Naive thymus-derived CD4-positive, alpha-beta T cell (primary cell): ENCODE measurements around the gene TRIM38. TPM values are rescaled to one million over a fixed set of nuclear protein-coding genes. Genes with fewer than 3 reads are reported as not detected.

ENCODE experiments used
- ATAC-seq: fragments of 150-1000 bp; cut with Tn5 transposase; 2 replicates; pipeline ENCODE4 v1.10.0; 2021; ENCODE audit warnings: mild to moderate bottlenecking, moderate library complexity
- CTCF ChIA-PET: fragments of 350-600 bp; sonication (Branson Sonifier 250); formaldehyde crosslinking; loops from one replicate; lab custom pipeline; 2021; ENCODE audit warnings: antibody characterized with exemption; lab: Charles Lee
- POLR2A ChIA-PET: fragments of 350-600 bp; sonication (Branson Sonifier 250); formaldehyde crosslinking; loops from one replicate; lab custom pipeline; 2021; ENCODE audit warnings: antibody characterized with exemption, inconsistent platforms; lab: Charles Lee
- DNase-seq, 9 donors: peaks; one replicate each; pipeline versions ENCODE4 v3.0.0 to v3.0.0-alpha.2; 2020 to 2022; ENCODE audit warnings: mixed read lengths in 1 of 9
- H3K27ac ChIP-seq: one replicate; pipeline ENCODE4 v1.7.0; 2013; ENCODE audit warnings: mild to moderate bottlenecking, low read depth, low read length, moderate library complexity
- H3K27me3 ChIP-seq, 2 donors: one replicate each; pipeline ENCODE4 v1.7.0; 2013; ENCODE audit warnings: low read length in 2 of 2, mild to moderate bottlenecking in 2 of 2, moderate library complexity in 2 of 2; ENCODE audit not compliant: control insufficient read depth in 2 of 2, insufficient read depth in 2 of 2
- H3K36me3 ChIP-seq, 3 experiments: 1 replicate in 2 of 3; 2 replicates in 1 of 3; pipeline ENCODE4 v1.7.0; 2013; ENCODE audit warnings: low read length in 3 of 3, mild to moderate bottlenecking in 3 of 3, moderate library complexity in 1 of 3; ENCODE audit not compliant: insufficient read depth in 3 of 3, control insufficient read depth in 2 of 3
- H3K4me1 ChIP-seq, 2 donors: one replicate each; pipeline ENCODE4 v1.7.0; 2013; ENCODE audit warnings: low read length in 2 of 2, mild to moderate bottlenecking in 2 of 2, moderate library complexity in 1 of 2; ENCODE audit not compliant: control insufficient read depth in 2 of 2, insufficient read depth in 2 of 2
- H3K4me3 ChIP-seq: 2 replicates; pipeline ENCODE4 v1.7.0; 2013; ENCODE audit warnings: mild to moderate bottlenecking, low read length
- H3K9me3 ChIP-seq, 3 experiments: 1 replicate in 2 of 3; 2 replicates in 1 of 3; pipeline ENCODE4 v1.7.0; 2013; ENCODE audit warnings: low read length in 3 of 3; ENCODE audit not compliant: control insufficient read depth in 2 of 3
- H3K27ac Mint-ChIP-seq, 9 donors: one replicate each; pipeline ENCODE4 v1.8.0; 2020 to 2022; ENCODE audit warnings: mixed read lengths in 9 of 9, mild to moderate bottlenecking in 8 of 9, moderate library complexity in 5 of 9, inconsistent platforms in 2 of 9
- H3K27me3 Mint-ChIP-seq, 5 donors: one replicate each; pipeline ENCODE4 v1.8.0; 2021 to 2022; ENCODE audit warnings: mixed read lengths in 5 of 5, mild to moderate bottlenecking in 1 of 5
- H3K36me3 Mint-ChIP-seq, 5 donors: one replicate each; pipeline ENCODE4 v1.8.0; 2020 to 2022; ENCODE audit warnings: mixed read lengths in 5 of 5, mild to moderate bottlenecking in 3 of 5, inconsistent platforms in 1 of 5
- H3K4me1 Mint-ChIP-seq, 7 donors: one replicate each; pipeline ENCODE4 v1.8.0; 2020 to 2022; ENCODE audit warnings: mixed read lengths in 7 of 7, mild to moderate bottlenecking in 3 of 7, inconsistent platforms in 1 of 7
- H3K4me3 Mint-ChIP-seq, 10 donors: one replicate each; pipeline ENCODE4 v1.8.0; 2020 to 2022; ENCODE audit warnings: mild to moderate bottlenecking in 10 of 10, mixed read lengths in 10 of 10, moderate library complexity in 6 of 10, inconsistent platforms in 2 of 10
- H3K9me3 Mint-ChIP-seq, 11 donors: one replicate each; pipeline ENCODE4 v1.8.0; 2020 to 2022; ENCODE audit warnings: mixed read lengths in 11 of 11, mild to moderate bottlenecking in 4 of 11, inconsistent platforms in 1 of 11, moderate library complexity in 1 of 11
- intact Hi-C, 2 donors: fragments of 100-400 bp; cut with micrococcal nuclease; formaldehyde crosslinking; loops; one replicate each; pipeline ENCODE4 v1.15.1; 2023
- polyA plus RNA-seq, 2 donors: library from polyadenylated mRNA; unstranded; fragments of 300-500 nt; fragmentation: Illumina TruSeq; gene quantifications; one replicate each; pipeline ENCODE4 v1.2.3, GENCODE V29; 2021
- total RNA-seq, 6 experiments: library from RNA in 5 of 6; stranded (reverse) in 5 of 6; gene quantifications; 1 replicate in 5 of 6; 2 replicates in 1 of 6; pipeline ENCODE4 v1.2.3 and lab custom pipeline; 2021 to 2026

TRIM38 gene, protein sequence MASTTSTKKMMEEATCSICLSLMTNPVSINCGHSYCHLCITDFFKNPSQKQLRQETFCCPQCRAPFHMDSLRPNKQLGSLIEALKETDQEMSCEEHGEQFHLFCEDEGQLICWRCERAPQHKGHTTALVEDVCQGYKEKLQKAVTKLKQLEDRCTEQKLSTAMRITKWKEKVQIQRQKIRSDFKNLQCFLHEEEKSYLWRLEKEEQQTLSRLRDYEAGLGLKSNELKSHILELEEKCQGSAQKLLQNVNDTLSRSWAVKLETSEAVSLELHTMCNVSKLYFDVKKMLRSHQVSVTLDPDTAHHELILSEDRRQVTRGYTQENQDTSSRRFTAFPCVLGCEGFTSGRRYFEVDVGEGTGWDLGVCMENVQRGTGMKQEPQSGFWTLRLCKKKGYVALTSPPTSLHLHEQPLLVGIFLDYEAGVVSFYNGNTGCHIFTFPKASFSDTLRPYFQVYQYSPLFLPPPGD
- total RNA-seq (10 to 100 TPM; 17.4 to 32.8 (median 29.9) TPM), polyA plus RNA-seq (1 to 10 TPM; 4.4 to 9.5 TPM), total RNA-seq (lab: John Stamatoyannopoulos, UW) (98.7 reads per million, percentile 84 among the genes with 10 or more reads in this experiment)

DNA sequence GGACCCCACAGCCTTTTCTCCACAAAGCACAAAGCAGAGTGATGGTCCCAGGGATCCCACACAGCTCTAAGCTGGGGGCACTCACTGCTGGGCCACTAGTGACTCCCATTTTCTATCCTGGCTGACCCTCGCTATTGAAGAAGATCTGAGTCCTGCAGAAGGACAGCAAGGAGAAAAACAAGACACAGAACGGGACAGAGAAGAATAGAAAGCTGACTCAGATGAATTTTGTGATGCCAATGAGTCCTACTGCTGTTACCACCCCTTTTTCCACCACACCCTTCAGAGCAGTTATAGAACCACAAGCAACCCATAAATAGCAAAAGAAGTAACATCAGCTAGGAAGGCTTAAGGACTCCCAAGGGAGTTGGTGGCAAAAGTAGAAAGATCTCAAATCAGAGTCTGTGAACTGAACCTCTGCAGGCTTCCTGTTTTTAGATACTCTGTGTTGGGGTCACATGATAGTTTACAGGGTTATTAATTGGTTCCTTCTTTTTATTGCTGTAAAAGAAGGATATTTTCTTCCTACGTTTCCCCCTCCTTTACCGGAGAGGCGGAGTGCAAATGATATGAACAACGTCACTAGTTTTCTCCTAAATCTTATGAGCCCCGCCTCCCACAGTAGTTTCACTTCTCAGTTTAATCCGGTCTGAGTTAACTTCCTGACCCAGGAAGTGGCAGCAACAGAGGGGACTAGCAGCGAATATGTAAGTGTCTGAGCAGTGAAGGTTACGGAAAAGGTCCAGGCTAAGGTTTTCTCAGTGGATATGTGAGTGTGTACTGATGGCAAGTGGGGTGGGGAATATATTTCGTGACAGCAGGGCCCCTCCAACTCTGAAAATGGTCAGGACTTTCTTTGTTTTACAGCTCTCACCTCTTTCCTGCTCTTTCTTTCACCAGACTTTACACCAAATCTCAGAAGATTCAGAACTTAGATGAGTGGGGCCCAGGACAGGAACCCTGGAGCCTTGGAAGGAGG is at the start of gene TRIM38:
Gene TRIM38, plus strand, starts transcription at position 654 of the 979 bp plus-strand sequence. CDS start 3,721 bp downstream, outside the sequence.
- Mint-ChIP-seq H3K36me3 (peaks cover 13 to 46% (median 21%) of the 10 kb centered on the region in 5 donors), H3K9me3 (peaks cover 0 to 11% (median 1%) of the 10 kb centered on the region in 11 donors), H3K4me3 (peak within 1 kb of the TSS; percentile 92 to 100 (median 97)), H3K27ac (peak within 1 kb of the TSS; percentile 97 to 100 (median 98)), H3K27me3 (no peaks in the 10 kb centered on the region), H3K4me1 (peaks cover 61 to 89% (median 84%) of the 10 kb centered on the region in 7 donors)
- ChIA-PET POLR2A (interaction anchor here (0.6 to 4.2 kb wide), 21 partner anchors 8 to 1928 kb away, joined by 3 to 41 read pairs (median 4); a partner anchor contains a TSS), CTCF (interaction anchor here (1.0 to 2.5 kb wide), 5 partner anchors 8 to 175 kb away, joined by 3 to 20 read pairs (median 4); no protein-coding TSS in a partner anchor)
- Histone ChIP-seq H3K27ac (peak within 1 kb of the TSS; percentile 97), H3K9me3 (peaks cover 0 to 3% (median 0%) of the 10 kb centered on the region in 3 experiments), H3K4me1 (peaks cover 61 to 75% of the 10 kb centered on the region in 2 donors), H3K27me3 (no peaks in the 10 kb centered on the region), H3K4me3 (peak within 1 kb of the TSS; percentile 73), H3K36me3 (peaks cover 8 to 20% (median 10%) of the 10 kb centered on the region in 3 experiments)
- DNase-seq (peak; percentile 22 to 90 (median 85)), ATAC-seq (peak; percentile 95)
- intact Hi-C loops, result loop anchor here (1.0 to 10.0 kb wide), 15 partner anchors 17 to 1790 kb away; partner anchors contain the start of genes ABT1 (in 1 of the 2), ACOT13 (in 1 of the 2), CARMIL1 (in 1 of the 2) and TDP2 (in 1 of the 2)

DNA sequence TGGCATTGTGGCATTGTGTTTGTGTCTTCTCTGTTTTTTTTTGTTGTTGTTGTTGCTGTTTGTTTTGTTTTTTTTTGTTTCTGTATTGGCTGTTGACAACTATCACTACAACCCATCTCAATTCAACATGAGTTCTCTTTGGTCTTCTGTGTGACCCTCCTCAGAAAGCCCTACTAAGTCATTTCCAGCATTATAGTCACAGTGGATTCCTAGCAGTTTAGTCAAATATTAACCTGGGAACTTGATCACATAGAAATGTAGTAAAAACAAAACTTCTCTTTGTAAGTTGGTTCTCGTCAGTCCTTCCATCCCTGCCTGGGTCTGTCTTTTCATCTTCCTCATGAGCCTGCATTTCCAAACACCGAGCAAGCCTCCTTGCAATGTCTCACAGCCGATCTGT is 48.9 kb upstream of the TRIM38 start:
- intact Hi-C loops, result no loop called here
- Mint-ChIP-seq H3K9me3 (peaks cover 0 to 12% (median 0%) of the 10 kb centered on the region in 11 donors), H3K4me1 (peaks cover 0 to 17% (median 0%) of the 10 kb centered on the region in 7 donors), H3K27ac (peak overlapping the region in 1 of 9 donors; percentile 47), H3K4me3 (peak overlapping the region in 1 of 10 donors; percentile 1), H3K27me3 (peaks cover 0 to 5% (median 0%) of the 10 kb centered on the region in 5 donors), H3K36me3 (peaks cover 0 to 18% (median 4%) of the 10 kb centered on the region in 5 donors)
- ChIA-PET CTCF (no interaction called here), POLR2A (interaction anchor here (0.6 kb wide), 1 partner anchor 58 kb away, joined by 3 read pairs; no protein-coding TSS in a partner anchor)
- ATAC-seq, result no peak
- Histone ChIP-seq H3K27me3 (no peaks in the 10 kb centered on the region), H3K9me3 (no peaks in the 10 kb centered on the region), H3K4me3 (no peak overlapping the region), H3K4me1 (no peaks in the 10 kb centered on the region), H3K27ac (no peak overlapping the region), H3K36me3 (no peaks in the 10 kb centered on the region)
- DNase-seq, result no peak

GRCh38 chr6:25916330-25916729 is 46.3 kb upstream of the TRIM38 start:
- Mint-ChIP-seq H3K27me3 (peaks cover 0 to 5% (median 0%) of the 10 kb centered on the region in 5 donors), H3K9me3 (peaks cover 0 to 12% (median 0%) of the 10 kb centered on the region in 11 donors), H3K4me3 (no peak overlapping the region), H3K4me1 (peaks cover 0 to 17% (median 0%) of the 10 kb centered on the region in 7 donors), H3K36me3 (peaks cover 0 to 18% (median 4%) of the 10 kb centered on the region in 5 donors), H3K27ac (no peak overlapping the region)
- H3K9me3 ChIP-seq, result no peaks in the 10 kb centered on the region
- no peaks in the 10 kb centered on the region for H3K4me1 ChIP-seq
- ChIA-PET POLR2A (no interaction called here), CTCF (no interaction called here)
- H3K27ac ChIP-seq, result no peak overlapping the region
- H3K36me3 ChIP-seq, result no peaks in the 10 kb centered on the region
- no peak overlapping the region for H3K4me3 ChIP-seq
- intact Hi-C loops, result no loop called here
- DNase-seq (no peak), ATAC-seq (no peak)
- no peaks in the 10 kb centered on the region for H3K27me3 ChIP-seq

DNA sequence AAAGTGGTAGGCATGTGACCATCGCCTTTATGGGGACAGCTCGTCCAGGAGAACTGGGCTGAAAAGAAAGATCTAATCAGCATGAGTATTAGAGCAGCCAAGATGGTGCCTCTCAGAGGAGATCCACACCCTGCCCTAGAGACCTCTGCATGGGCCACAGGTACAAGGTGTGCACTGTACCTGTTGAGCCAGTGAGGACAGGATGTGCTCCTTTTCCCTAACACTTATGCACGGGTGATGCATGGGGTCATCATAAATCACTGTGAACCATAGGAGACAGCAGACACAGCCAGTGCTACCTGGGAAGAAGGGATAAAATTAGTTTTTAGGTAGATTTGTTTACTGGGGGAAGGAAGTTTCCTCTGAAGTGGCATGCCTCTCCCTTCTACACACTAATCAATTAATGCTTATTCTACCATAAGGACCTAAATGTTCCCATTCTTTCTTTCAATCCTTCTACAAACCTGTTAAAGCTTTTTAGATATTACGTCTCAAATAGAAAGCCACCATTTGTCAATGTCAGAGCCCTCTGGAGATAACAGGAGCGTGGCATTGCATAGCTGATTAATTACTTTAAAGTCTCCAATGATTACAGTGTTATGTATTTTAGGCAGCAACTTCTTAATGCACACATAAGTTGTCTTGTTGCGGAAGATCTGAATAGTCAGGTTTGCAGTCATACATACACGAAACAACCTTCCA is 45.7 kb upstream of the TRIM38 start:
- H3K4me1 Mint-ChIP-seq, result peaks cover 0 to 14% (median 0%) of the 10 kb centered on the region in 7 donors
- intact Hi-C loops, result no loop called here
- Histone ChIP-seq H3K27me3 (no peaks in the 10 kb centered on the region), H3K9me3 (no peaks in the 10 kb centered on the region), H3K36me3 (no peaks in the 10 kb centered on the region), H3K4me1 (no peaks in the 10 kb centered on the region), H3K4me3 (no peak overlapping the region), H3K27ac (no peak overlapping the region)
- ChIA-PET CTCF (no interaction called here), POLR2A (no interaction called here)
- no peak overlapping the region for H3K27ac Mint-ChIP-seq
- ATAC-seq, result no peak
- DNase-seq, result no peak
- peaks cover 0 to 12% (median 0%) of the 10 kb centered on the region in 11 donors for H3K9me3 Mint-ChIP-seq
- no peak overlapping the region for H3K4me3 Mint-ChIP-seq
- peaks cover 0 to 15% (median 4%) of the 10 kb centered on the region in 5 donors for H3K36me3 Mint-ChIP-seq
- peaks cover 0 to 5% (median 0%) of the 10 kb centered on the region in 5 donors for H3K27me3 Mint-ChIP-seq

DNA sequence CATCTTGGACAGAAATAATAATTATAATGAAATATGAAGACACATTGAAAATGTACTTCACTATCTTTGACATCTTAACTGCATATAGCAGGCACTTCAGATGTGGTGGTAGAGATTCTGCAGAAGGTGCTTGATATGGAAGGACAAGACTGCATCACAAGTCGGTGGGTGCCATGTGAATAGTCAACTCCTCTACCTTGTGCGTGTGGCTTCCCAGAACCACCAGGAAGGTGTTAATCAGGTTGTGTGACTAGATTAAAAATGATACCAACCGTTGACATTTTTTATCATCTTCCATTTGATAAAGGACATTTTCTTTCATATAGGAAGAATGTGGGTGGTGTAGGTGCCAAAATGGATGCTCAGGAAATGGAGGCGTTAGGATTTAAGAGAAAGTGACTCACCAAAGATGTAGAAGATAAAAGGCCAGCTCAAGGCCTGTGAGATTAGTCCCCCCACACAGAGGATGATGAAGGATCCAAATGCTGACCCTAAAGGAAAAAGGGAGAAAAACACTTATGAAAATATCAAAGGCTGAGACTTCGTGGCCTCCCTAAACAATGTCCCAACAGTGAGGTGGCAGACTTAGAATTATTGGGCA is 44.4 kb upstream of the TRIM38 start:
- H3K4me1 ChIP-seq, result no peaks in the 10 kb centered on the region
- intact Hi-C loops, result no loop called here
- peaks cover 0 to 14% (median 0%) of the 10 kb centered on the region in 7 donors for H3K4me1 Mint-ChIP-seq
- no peak overlapping the region for H3K27ac ChIP-seq
- H3K4me3 Mint-ChIP-seq, result no peak overlapping the region
- H3K27ac Mint-ChIP-seq, result no peak overlapping the region
- H3K36me3 Mint-ChIP-seq, result peaks cover 0 to 15% (median 4%) of the 10 kb centered on the region in 5 donors
- ChIA-PET POLR2A (no interaction called here), CTCF (no interaction called here)
- H3K36me3 ChIP-seq, result no peaks in the 10 kb centered on the region
- no peaks in the 10 kb centered on the region for H3K27me3 ChIP-seq
- ATAC-seq (no peak), DNase-seq (no peak)
- H3K9me3 Mint-ChIP-seq, result peaks cover 0 to 12% (median 0%) of the 10 kb centered on the region in 11 donors
- H3K27me3 Mint-ChIP-seq, result peaks cover 0 to 5% (median 0%) of the 10 kb centered on the region in 5 donors
- H3K4me3 ChIP-seq, result no peak overlapping the region
- H3K9me3 ChIP-seq, result no peaks in the 10 kb centered on the region
